ENCODE results near the gene ALCAM.

Gene ALCAM

DNA sequence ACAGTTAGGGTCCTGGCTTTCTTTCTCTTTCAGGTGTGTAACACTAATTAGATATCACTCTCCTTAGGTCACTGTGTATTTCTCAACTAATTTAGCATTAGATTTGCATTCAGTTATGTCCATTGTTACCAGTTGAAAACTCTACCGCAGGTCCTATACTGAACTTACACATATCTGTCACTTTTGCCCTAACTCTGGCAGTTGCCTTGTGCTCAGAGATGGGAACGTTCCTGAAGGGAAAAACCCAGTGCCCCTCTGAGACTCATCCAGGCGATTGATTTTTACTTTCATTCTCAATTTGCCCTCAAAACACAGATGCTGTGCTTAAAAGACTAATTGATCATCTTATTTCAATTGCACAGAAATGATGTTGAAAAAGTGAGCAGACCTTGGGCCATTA, 249.1 kb downstream of the ALCAM start:
- H3K4me3 ChIP-seq (ENCODE audit: control insufficient read depth, low read depth, low read length): no peak overlapping the region
- TF ChIP-seq, protein P1, sequence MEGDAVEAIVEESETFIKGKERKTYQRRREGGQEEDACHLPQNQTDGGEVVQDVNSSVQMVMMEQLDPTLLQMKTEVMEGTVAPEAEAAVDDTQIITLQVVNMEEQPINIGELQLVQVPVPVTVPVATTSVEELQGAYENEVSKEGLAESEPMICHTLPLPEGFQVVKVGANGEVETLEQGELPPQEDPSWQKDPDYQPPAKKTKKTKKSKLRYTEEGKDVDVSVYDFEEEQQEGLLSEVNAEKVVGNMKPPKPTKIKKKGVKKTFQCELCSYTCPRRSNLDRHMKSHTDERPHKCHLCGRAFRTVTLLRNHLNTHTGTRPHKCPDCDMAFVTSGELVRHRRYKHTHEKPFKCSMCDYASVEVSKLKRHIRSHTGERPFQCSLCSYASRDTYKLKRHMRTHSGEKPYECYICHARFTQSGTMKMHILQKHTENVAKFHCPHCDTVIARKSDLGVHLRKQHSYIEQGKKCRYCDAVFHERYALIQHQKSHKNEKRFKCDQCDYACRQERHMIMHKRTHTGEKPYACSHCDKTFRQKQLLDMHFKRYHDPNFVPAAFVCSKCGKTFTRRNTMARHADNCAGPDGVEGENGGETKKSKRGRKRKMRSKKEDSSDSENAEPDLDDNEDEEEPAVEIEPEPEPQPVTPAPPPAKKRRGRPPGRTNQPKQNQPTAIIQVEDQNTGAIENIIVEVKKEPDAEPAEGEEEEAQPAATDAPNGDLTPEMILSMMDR (IDR thresholded peaks at IDR 0.05; ENCODE audit: control insufficient read depth, insufficient read depth, low read depth, low read length, missing control alignments): no peak
- DNase-seq (ENCODE audit: low read depth): no peak

GRCh38 chr3:105616374-105617121, 249.8 kb downstream of the ALCAM start:
- TF ChIP-seq, protein P1 (IDR thresholded peaks at IDR 0.05; ENCODE audit: control insufficient read depth, insufficient read depth, low read depth, low read length, missing control alignments): no peak
- DNase-seq (ENCODE audit: low read depth): no peak
- no peak overlapping the region for H3K4me3 ChIP-seq (ENCODE audit: control insufficient read depth, low read depth, low read length)

- DNase-seq (ENCODE audit: low read depth): no peak
- TF ChIP-seq, protein P1 (IDR thresholded peaks at IDR 0.05; ENCODE audit: control insufficient read depth, insufficient read depth, low read depth, low read length, missing control alignments): no peak
- H3K4me3 ChIP-seq (ENCODE audit: control insufficient read depth, low read depth, low read length): no peak overlapping the region
These were observed 251.8 kb downstream of the ALCAM start for GRCh38 chr3:105618556-105618955.

GRCh38 chr3:105619651-105620050, 252.9 kb downstream of the ALCAM start:
- TF ChIP-seq, protein P1 (IDR thresholded peaks at IDR 0.05; ENCODE audit: control insufficient read depth, insufficient read depth, low read depth, low read length, missing control alignments): no peak
- no peak for DNase-seq (ENCODE audit: low read depth)
- H3K4me3 ChIP-seq (ENCODE audit: control insufficient read depth, low read depth, low read length): no peak overlapping the region

DNA sequence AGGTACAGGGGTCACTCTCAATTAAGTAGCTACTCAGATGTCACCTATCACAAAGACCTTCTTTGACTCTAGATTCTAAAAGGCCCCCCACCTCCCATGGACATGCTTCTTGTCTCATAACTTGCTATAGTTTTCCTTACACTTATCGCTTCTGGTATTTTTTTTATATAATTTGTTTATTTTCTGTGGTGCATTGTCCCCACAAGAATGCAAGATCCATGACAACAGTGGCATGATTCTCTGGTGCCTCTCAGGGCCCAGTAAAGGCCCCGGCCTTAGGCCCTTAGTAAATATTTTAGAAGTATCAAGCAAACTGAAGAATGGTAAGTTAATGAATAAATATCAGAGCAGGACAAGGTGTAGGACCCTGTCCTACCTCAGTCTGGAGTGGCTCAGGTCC, 253.5 kb downstream of the ALCAM start:
- no peak for DNase-seq (ENCODE audit: low read depth)
- TF ChIP-seq, protein P1 (IDR thresholded peaks at IDR 0.05; ENCODE audit: control insufficient read depth, insufficient read depth, low read depth, low read length, missing control alignments): no peak
- no peak overlapping the region for H3K4me3 ChIP-seq (ENCODE audit: control insufficient read depth, low read depth, low read length)

- TF ChIP-seq, protein P1 (IDR thresholded peaks at IDR 0.05; ENCODE audit: control insufficient read depth, insufficient read depth, low read depth, low read length, missing control alignments): no peak
- no peak for DNase-seq (ENCODE audit: low read depth)
- H3K4me3 ChIP-seq (ENCODE audit: control insufficient read depth, low read depth, low read length): no peak overlapping the region
These were observed 255.5 kb downstream of the ALCAM start for GRCh38 chr3:105622169-105622568.
